ENCODE data around the gene NAIF1.

The NAIF1 gene

DNA sequence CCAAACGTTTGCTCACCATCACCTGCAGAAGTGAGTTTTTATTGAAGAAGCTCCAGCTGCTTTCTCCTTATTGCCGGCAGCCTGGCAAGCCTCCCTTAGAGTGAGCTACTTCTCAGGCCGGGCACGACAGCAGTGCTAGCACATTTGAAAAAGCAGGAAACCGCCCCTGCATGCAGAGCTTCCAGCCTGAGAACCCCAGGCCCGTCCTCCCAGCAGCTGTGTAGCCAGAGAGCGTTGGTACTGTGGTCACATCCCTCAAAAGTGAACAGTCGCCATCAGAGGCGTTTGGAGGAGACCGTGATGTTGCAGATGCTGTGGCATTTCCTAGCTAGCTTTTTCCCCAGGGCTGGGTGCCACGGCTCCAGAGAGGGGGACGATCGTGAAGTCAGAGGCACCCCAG is 24.5 kb upstream of the NAIF1 start:
- ChIA-PET POLR2A (interaction anchor here (0.6 kb wide), 2 partner anchors 11 to 103 kb away, joined by 3 to 4 read pairs; no protein-coding TSS in a partner anchor), CTCF (interaction anchor here (0.8 to 8.4 kb wide), 6 partner anchors 13 to 152 kb away, joined by 3 to 47 read pairs (median 4); no protein-coding TSS in a partner anchor)
- peak in 1 of 3 donors; percentile 38 for DNase-seq
- Histone ChIP-seq H3K4me3 (ENCODE audit: control insufficient read depth in 1 of 7, extremely low read depth in 1 of 7, insufficient read depth in 4 of 7, low read depth in 2 of 7, low read length in 6 of 7) (no peak overlapping the region), H3K4me1 (ENCODE audit: control extremely low read depth in 1 of 4, control insufficient read depth in 4 of 4, insufficient read depth in 4 of 4, low read length in 3 of 4) (peaks cover 8 to 38% (median 29%) of the 10 kb centered on the region in 4 experiments), H3K9me3 (ENCODE audit: control extremely low read depth in 1 of 5, control insufficient read depth in 4 of 5, insufficient read depth in 2 of 5, low read depth in 1 of 5, low read length in 4 of 5) (no peaks in the 10 kb centered on the region), H3K27ac (ENCODE audit: insufficient read depth in 1 of 2, low read depth in 1 of 2, low read length in 2 of 2, poor library complexity in 1 of 2, severe bottlenecking in 2 of 2) (peak overlapping the region in 1 of 2 experiments; percentile 21), H3K36me3 (ENCODE audit: control insufficient read depth in 4 of 4, insufficient read depth in 4 of 4, low read length in 3 of 4) (peaks cover 0 to 5% (median under 1%) of the 10 kb centered on the region in 4 experiments), H3K27me3 (replicated peaks in 2 of 5; ENCODE audit: control insufficient read depth in 4 of 5, insufficient read depth in 5 of 5, low read length in 4 of 5) (no peaks in the 10 kb centered on the region)
- 63% methylated on average over 12 of the region's 13 CpGs for WGBS (ENCODE audit: insufficient coverage)

- H3K4me1 ChIP-seq (ENCODE audit: control extremely low read depth in 1 of 4, control insufficient read depth in 4 of 4, insufficient read depth in 4 of 4, low read length in 3 of 4) = peaks cover 8 to 38% (median 29%) of the 10 kb centered on the region in 4 experiments
- WGBS (ENCODE audit: insufficient coverage) = 95% methylated on average over 13 of the region's 13 CpGs
Observed at GRCh38 chr9:128091144-128091543, 24.0 kb upstream of the NAIF1 start.

DNA sequence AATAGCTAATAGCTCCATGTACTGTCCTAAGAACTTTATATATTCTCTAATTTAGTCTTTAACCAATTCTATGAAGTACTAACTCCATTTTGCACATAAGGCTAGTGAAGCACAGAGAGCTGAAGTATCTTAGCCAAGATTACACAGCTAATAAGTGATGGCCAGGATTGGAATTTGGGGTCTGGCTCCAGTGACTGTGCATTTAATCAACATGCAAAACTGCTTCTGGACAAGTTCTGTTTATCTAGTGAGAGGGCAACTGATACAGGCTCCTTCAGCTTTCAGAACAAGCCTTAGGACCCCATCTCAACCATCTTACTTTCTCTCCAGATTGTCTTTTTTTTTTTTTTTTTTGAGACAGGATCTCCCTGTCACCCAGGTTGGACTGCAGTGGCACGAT is 22.2 kb upstream of the NAIF1 start:
- Histone ChIP-seq H3K27me3 (replicated peaks in 2 of 5; ENCODE audit: control insufficient read depth in 4 of 5, insufficient read depth in 5 of 5, low read length in 4 of 5) (no peaks in the 10 kb centered on the region), H3K36me3 (ENCODE audit: control insufficient read depth in 4 of 4, insufficient read depth in 4 of 4, low read length in 3 of 4) (peaks cover 0 to 2% (median 0%) of the 10 kb centered on the region in 4 experiments), H3K4me3 (ENCODE audit: control insufficient read depth in 1 of 7, extremely low read depth in 1 of 7, insufficient read depth in 4 of 7, low read depth in 2 of 7, low read length in 6 of 7) (no peak overlapping the region), H3K27ac (ENCODE audit: insufficient read depth in 1 of 2, low read depth in 1 of 2, low read length in 2 of 2, poor library complexity in 1 of 2, severe bottlenecking in 2 of 2) (peak overlapping the region in 1 of 2 experiments; percentile 25), H3K4me1 (ENCODE audit: control extremely low read depth in 1 of 4, control insufficient read depth in 4 of 4, insufficient read depth in 4 of 4, low read length in 3 of 4) (peaks cover 6 to 28% (median 19%) of the 10 kb centered on the region in 4 experiments), H3K9me3 (ENCODE audit: control extremely low read depth in 1 of 5, control insufficient read depth in 4 of 5, insufficient read depth in 2 of 5, low read depth in 1 of 5, low read length in 4 of 5) (no peaks in the 10 kb centered on the region)
- WGBS (ENCODE audit: insufficient coverage) = no CpG with 5 or more reads among the region's 1 CpG
- DNase-seq = no peak
- ChIA-PET CTCF (interaction anchor here (0.7 to 4.7 kb wide), 4 partner anchors 8 to 28 kb away, joined by 4 to 34 read pairs (median 6); no protein-coding TSS in a partner anchor), POLR2A (interaction anchor here (0.8 kb wide), 1 partner anchor 509 kb away, joined by 4 read pairs; no protein-coding TSS in a partner anchor)

More at GRCh38 chr9:128091144-128091543, 24.0 kb upstream of the NAIF1 start:
- Histone ChIP-seq H3K36me3 (ENCODE audit: control insufficient read depth in 4 of 4, insufficient read depth in 4 of 4, low read length in 3 of 4) (peaks cover 0 to 5% (median under 1%) of the 10 kb centered on the region in 4 experiments), H3K4me3 (ENCODE audit: control insufficient read depth in 1 of 7, extremely low read depth in 1 of 7, insufficient read depth in 4 of 7, low read depth in 2 of 7, low read length in 6 of 7) (no peak overlapping the region), H3K27me3 (replicated peaks in 2 of 5; ENCODE audit: control insufficient read depth in 4 of 5, insufficient read depth in 5 of 5, low read length in 4 of 5) (no peaks in the 10 kb centered on the region), H3K27ac (ENCODE audit: insufficient read depth in 1 of 2, low read depth in 1 of 2, low read length in 2 of 2, poor library complexity in 1 of 2, severe bottlenecking in 2 of 2) (no peak overlapping the region), H3K9me3 (ENCODE audit: control extremely low read depth in 1 of 5, control insufficient read depth in 4 of 5, insufficient read depth in 2 of 5, low read depth in 1 of 5, low read length in 4 of 5) (no peaks in the 10 kb centered on the region)
- ChIA-PET POLR2A (interaction anchor here (0.6 kb wide), 2 partner anchors 11 to 103 kb away, joined by 3 to 4 read pairs; no protein-coding TSS in a partner anchor), CTCF (interaction anchor here (1.0 to 8.4 kb wide), 4 partner anchors 13 to 152 kb away, joined by 4 to 47 read pairs (median 7); no protein-coding TSS in a partner anchor)
- DNase-seq = no peak

DNA sequence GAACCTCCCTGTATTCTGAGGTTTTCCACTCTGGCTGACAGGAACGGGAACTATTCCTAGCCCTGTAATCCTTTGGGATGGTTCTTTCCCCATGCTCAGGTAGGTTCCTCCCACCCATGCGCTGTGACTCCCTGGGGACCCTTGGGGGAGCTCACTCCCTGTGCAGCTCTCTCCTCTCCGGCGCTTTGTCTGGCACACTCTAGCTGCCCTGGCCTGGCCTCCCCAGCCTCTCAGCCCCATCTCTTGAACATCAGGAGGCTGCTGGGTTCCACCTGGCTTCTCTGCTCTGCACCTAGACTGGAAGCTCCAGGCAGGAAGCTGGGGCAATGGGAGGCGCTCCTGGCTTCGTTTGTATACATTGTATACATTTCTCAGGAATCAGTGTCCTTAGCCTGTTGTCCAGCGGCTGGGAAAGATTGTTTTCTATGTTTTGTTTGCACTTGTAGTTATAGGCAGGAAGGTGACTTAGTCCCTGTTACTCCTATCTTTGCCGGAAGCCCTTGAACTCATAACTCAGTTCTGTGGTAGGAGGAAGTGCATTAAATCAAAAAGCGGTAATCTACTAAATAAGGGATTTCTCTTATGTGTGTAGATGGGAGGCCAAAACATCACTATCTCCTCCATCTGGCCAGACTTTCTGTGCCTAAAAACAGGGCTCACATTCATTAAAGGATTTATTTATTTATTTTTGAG is 21.3 kb upstream of the NAIF1 start:
- ChIA-PET POLR2A (no interaction called here), CTCF (interaction anchor here (1.3 to 4.7 kb wide), 8 partner anchors 9 to 41 kb away, joined by 3 to 34 read pairs (median 5); no protein-coding TSS in a partner anchor)
- no peaks in the 10 kb centered on the region for H3K9me3 ChIP-seq (ENCODE audit: control extremely low read depth in 1 of 5, control insufficient read depth in 4 of 5, insufficient read depth in 2 of 5, low read depth in 1 of 5, low read length in 4 of 5)
- no peak overlapping the region for H3K4me3 ChIP-seq (ENCODE audit: control insufficient read depth in 1 of 7, extremely low read depth in 1 of 7, insufficient read depth in 4 of 7, low read depth in 2 of 7, low read length in 6 of 7)
- H3K36me3 ChIP-seq (ENCODE audit: control insufficient read depth in 4 of 4, insufficient read depth in 4 of 4, low read length in 3 of 4) = peaks cover 0 to 2% (median 0%) of the 10 kb centered on the region in 4 experiments
- WGBS (ENCODE audit: insufficient coverage) = 100% methylated on average over 5 of the region's 9 CpGs
- no peaks in the 10 kb centered on the region for H3K27me3 ChIP-seq (replicated peaks in 2 of 5; ENCODE audit: control insufficient read depth in 4 of 5, insufficient read depth in 5 of 5, low read length in 4 of 5)
- no peak overlapping the region for H3K27ac ChIP-seq (ENCODE audit: insufficient read depth in 1 of 2, low read depth in 1 of 2, low read length in 2 of 2, poor library complexity in 1 of 2, severe bottlenecking in 2 of 2)
- DNase-seq = no peak
- H3K4me1 ChIP-seq (ENCODE audit: control extremely low read depth in 1 of 4, control insufficient read depth in 4 of 4, insufficient read depth in 4 of 4, low read length in 3 of 4) = peaks cover 2 to 21% (median 10%) of the 10 kb centered on the region in 4 experiments

GRCh38 chr9:128087262-128087661 is 20.1 kb upstream of the NAIF1 start:
- no peaks in the 10 kb centered on the region for H3K27me3 ChIP-seq (replicated peaks in 2 of 5; ENCODE audit: control insufficient read depth in 4 of 5, insufficient read depth in 5 of 5, low read length in 4 of 5)
- H3K36me3 ChIP-seq (ENCODE audit: control insufficient read depth in 4 of 4, insufficient read depth in 4 of 4, low read length in 3 of 4) = peaks cover 0 to 2% (median 0%) of the 10 kb centered on the region in 4 experiments
- no peak overlapping the region for H3K4me3 ChIP-seq (ENCODE audit: control insufficient read depth in 1 of 7, extremely low read depth in 1 of 7, insufficient read depth in 4 of 7, low read depth in 2 of 7, low read length in 6 of 7)
- WGBS (ENCODE audit: insufficient coverage) = 99% methylated on average over 6 of the region's 10 CpGs
- peaks cover 0 to 13% (median 4%) of the 10 kb centered on the region in 4 experiments for H3K4me1 ChIP-seq (ENCODE audit: control extremely low read depth in 1 of 4, control insufficient read depth in 4 of 4, insufficient read depth in 4 of 4, low read length in 3 of 4)
- no peak for DNase-seq
- H3K27ac ChIP-seq (ENCODE audit: insufficient read depth in 1 of 2, low read depth in 1 of 2, low read length in 2 of 2, poor library complexity in 1 of 2, severe bottlenecking in 2 of 2) = no peak overlapping the region
- CTCF ChIA-PET = interaction anchor here (1.3 to 4.7 kb wide), 8 partner anchors 10 to 132 kb away, joined by 3 to 34 read pairs (median 5); no protein-coding TSS in a partner anchor
- POLR2A ChIA-PET = no interaction called here
- no peaks in the 10 kb centered on the region for H3K9me3 ChIP-seq (ENCODE audit: control extremely low read depth in 1 of 5, control insufficient read depth in 4 of 5, insufficient read depth in 2 of 5, low read depth in 1 of 5, low read length in 4 of 5)

DNA sequence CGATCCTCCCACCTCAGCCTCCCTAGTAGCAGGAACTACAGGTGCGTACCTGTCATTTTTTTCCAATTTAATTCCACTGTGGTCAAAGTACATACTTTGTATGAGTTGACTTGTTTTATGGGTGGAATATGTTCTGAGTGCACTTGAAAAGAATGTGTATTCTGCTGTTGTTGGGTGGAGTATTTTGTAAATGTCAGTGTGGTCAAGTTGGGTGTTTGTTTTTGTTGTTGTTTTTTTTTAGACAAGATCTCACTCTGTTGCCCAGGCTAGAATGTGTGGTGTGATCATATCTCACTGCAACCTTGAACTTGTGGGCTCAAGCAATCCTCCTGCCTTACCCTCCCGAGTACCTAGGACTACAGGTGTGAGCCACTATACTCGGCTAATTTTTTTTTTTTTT is 18.8 kb upstream of the NAIF1 start:
- WGBS (ENCODE audit: insufficient coverage) = 100% methylated on average over 1 of the region's 4 CpGs
- H3K27ac ChIP-seq (ENCODE audit: insufficient read depth in 1 of 2, low read depth in 1 of 2, low read length in 2 of 2, poor library complexity in 1 of 2, severe bottlenecking in 2 of 2) = no peak overlapping the region

More for the DNA sequence above, 18.8 kb upstream of the NAIF1 start:
- Histone ChIP-seq H3K4me3 (ENCODE audit: control insufficient read depth in 1 of 7, extremely low read depth in 1 of 7, insufficient read depth in 4 of 7, low read depth in 2 of 7, low read length in 6 of 7) (no peak overlapping the region), H3K4me1 (ENCODE audit: control extremely low read depth in 1 of 4, control insufficient read depth in 4 of 4, insufficient read depth in 4 of 4, low read length in 3 of 4) (peaks cover 0 to 14% (median 2%) of the 10 kb centered on the region in 4 experiments), H3K27me3 (replicated peaks in 2 of 5; ENCODE audit: control insufficient read depth in 4 of 5, insufficient read depth in 5 of 5, low read length in 4 of 5) (no peaks in the 10 kb centered on the region), H3K36me3 (ENCODE audit: control insufficient read depth in 4 of 4, insufficient read depth in 4 of 4, low read length in 3 of 4) (peaks cover 0 to 2% (median 0%) of the 10 kb centered on the region in 4 experiments), H3K9me3 (ENCODE audit: control extremely low read depth in 1 of 5, control insufficient read depth in 4 of 5, insufficient read depth in 2 of 5, low read depth in 1 of 5, low read length in 4 of 5) (no peaks in the 10 kb centered on the region)
- POLR2A ChIA-PET = no interaction called here
- no peak for DNase-seq
- CTCF ChIA-PET = interaction anchor here (1.4 to 4.7 kb wide), 3 partner anchors 9 to 130 kb away, joined by 3 to 34 read pairs (median 5); no protein-coding TSS in a partner anchor
